HG03066 (cell line): ENCODE results near the gene NDUFB2.
"Not testable (repeated sequence)": the region's sequence is repeated elsewhere in the genome, so short reads cannot be mapped to it uniquely, and the experiment has no call there.

ENCODE experiments used
- ATAC-seq: cut with Tn5 transposase; IDR thresholded peaks from one replicate; pipeline ENCODE4 v1.9.1; 2021; ENCODE audit warnings: low read depth; ENCODE audit not compliant: unreplicated experiment

NDUFB2 gene

GRCh38 chr7:140696680-140697446 is at the start of gene NDUFB2:
NDUFB2 (plus strand) TSS chr7:140696708; CDS start chr7:140696745, 37 bp downstream.
- ATAC-seq: peak; percentile 89

DNA sequence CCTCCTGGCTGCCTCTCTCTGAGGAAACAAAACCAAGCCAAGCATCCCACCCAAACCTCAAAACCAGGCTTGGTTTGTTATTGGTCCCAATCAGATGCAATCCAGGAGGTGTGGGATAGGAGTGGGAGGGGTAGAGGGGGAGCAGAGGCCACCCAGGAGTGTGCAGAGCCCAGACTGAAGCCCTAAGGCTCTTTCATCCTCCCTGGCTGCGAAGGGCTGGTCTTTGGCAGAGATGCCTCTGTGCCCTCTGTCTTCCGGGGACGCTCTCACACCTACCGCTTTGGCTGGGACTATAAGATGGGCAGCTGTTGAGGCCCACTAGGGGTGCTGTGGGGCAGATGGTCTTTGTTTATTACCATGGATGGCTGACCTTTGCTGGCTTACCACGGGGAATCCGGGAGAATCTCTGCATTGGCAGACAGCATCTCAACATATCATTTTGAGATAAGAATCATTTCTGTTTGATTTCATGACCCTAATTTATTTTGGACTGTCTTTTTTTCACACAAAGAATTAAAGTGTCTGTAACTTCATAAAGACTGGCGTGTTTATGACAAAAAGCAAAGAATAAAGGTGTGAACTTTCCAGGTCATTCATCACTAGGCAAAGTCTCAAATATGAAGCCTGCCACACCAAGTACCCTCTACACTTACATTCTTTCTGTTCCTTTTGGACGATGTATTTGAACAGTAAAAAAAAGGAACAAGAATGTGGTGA is 49.4 kb upstream of the NDUFB2 start:
- peak; percentile 79 for ATAC-seq

GRCh38 chr7:140649556-140650205 is 46.8 kb upstream of the NDUFB2 start:
- ATAC-seq: no peak

DNA sequence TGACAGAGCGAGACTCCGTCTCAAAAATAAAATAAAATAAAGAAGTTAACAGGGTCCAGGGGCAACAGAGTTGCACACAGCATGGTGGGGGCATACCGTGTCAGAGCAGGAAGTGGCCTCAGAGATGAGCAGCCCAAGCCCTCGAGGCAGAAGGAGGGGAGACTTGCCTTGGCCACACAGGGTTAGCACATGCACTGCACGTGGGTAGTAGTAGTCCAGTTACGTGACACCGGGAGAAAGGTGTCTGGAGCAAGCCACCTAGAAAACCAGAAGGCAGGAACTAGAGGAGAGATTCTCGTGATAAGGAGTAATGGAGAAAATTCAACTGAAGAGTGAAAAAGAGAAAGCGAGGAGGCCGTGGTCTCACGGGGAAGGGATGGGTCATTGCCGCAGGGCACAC is 46.1 kb upstream of the NDUFB2 start:
- no peak for ATAC-seq

GRCh38 chr7:140653319-140654108 is 43.0 kb upstream of the NDUFB2 start:
- no peak for ATAC-seq

DNA sequence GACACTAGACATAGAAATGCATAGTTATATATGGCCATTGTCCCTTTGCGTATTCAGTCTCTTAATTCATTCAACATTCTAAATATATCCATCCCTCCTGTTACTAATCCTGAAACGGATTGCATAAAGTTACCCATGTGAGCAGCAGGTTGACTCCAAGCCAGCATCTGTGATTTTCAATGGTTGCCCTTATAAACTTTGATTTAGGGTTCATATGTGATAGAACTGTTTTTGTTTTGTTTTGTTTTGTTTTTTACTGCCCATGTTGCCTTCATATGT is 42.5 kb upstream of the NDUFB2 start:
- no peak for ATAC-seq

- no peak for ATAC-seq
Measured at GRCh38 chr7:140654661-140655060, 41.8 kb upstream of the NDUFB2 start.

GRCh38 chr7:140655511-140656408 is 40.7 kb upstream of the NDUFB2 start:
- no peak for ATAC-seq

DNA sequence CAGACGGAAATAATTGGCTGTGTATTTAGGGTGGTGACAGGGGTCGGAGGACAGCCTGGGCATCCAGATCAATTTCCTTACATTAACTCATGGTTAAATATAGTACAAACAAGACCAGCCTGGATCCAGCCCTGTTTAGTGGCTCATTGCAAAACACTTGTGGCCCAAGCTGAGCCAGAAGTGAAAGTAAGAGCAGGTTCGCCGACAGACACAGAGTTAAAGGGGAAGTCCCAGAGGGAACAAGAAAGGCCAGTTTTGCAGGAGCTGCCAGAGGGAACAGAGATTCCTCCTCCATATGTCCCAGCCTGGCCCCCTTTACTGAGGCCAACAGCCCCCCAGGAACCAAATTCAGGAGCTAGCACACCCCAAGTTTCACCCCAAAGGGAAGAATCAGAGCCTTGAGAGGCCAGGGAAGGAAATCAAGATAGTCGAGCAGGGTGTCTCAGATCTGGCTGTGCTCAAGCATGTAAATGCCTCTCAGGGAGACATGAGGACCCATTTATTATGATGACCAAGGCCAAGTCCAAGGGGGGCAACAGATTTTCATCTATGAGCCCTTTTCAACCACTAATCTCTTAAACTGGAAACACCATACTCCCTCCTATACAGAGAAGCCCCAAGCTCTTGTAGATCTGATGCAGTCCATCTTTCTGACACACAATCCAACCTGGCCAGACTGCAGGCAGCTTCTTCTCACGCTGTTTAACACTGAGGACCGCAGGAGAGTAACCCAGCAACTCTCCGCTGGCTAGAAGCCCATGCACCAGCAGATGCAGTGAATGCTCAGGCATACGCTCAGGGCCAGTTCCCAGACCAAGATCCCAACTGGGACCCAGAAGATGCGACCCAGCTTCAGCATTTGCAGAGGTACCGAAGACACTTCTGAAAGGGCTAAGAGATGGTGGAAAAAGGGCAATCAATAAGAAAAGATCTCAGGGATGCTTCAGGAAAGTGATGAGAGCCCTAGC is 39.7 kb upstream of the NDUFB2 start:
- peak; percentile 84 for ATAC-seq

- no peak for ATAC-seq
Measured at GRCh38 chr7:140657891-140658290, 38.6 kb upstream of the NDUFB2 start.

DNA sequence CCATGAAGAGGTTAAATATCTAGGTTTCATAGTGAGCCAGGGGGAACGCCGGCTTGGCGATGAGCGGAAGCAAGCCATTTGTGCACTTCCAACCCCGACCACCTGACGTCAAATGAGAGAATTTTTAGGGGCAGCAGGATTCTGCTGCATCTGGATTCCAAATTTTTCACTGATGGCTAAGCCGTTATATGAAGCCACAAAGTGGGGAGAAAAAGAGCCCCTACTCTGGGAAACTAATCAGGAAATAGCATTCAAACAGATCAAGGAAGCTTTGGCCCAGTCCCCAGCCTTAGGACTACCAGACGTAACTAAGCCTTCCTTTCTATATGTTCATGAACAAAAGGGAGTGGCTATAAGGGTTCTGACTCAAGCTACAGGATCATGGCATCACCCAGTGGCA is 36.7 kb upstream of the NDUFB2 start:
- ATAC-seq: no peak

GRCh38 chr7:140661124-140661523 is 35.4 kb upstream of the NDUFB2 start:
- no peak for ATAC-seq

GRCh38 chr7:140662938-140663337 is 33.6 kb upstream of the NDUFB2 start:
- not testable (repeated sequence) for ATAC-seq

GRCh38 chr7:140667476-140667875 is 29.0 kb upstream of the NDUFB2 start:
- no peak for ATAC-seq

DNA sequence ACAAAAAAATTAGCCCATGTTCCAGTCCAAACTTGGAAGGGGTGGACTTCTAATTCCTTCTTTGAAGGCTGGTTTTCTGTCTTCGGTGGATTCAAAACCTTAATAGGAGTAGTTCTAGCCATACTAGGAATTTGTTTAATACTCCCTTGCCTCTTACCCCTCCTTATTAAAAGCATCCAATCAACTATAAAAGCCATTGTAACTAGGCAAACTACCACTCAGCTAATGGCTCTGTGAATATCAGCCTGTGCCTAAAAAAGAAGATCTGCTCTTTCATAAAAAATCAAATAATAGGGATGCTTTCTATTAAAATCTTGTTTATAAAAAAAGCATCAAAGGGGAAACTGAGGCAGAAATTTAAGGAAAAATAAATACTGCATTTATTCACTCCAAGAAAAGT is 27.9 kb upstream of the NDUFB2 start:
- ATAC-seq: no peak

DNA sequence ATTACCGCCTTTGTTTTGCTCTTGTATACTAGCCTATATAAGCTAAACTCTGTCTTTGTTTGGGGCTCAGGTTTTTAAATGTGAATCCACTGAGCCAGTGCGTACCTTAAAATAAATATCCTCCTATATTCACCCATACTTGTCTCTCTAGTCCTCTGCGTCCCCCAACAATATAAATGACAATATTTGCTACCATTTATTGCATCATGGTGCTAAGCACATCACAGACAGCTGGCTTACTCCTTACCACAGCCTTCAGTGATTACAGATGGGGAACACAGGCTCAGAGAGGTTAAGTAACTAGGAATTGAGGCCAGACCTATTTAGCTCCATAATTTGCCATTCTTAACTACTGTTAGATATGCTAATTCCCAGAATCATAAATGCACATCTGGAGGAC is 27.2 kb upstream of the NDUFB2 start:
- no peak for ATAC-seq

- not testable (repeated sequence) for ATAC-seq
Measured at GRCh38 chr7:140669862-140670261, 26.6 kb upstream of the NDUFB2 start.

- ATAC-seq: no peak
Measured at GRCh38 chr7:140670343-140670935, 26.1 kb upstream of the NDUFB2 start.
